ENCODE data around the gene KMT2C. TPM values are rescaled to one million over a fixed set of nuclear protein-coding genes. Genes with fewer than 3 reads are reported as not detected.

The KMT2C gene
- polyA plus RNA-seq, 1 donor from 2014 or later, result 29.8 TPM

GRCh38 chr7:152122540-152122939, 313.3 kb downstream of the KMT2C start:
- Histone ChIP-seq H3K9ac (ENCODE audit: low read length) (no peak overlapping the region), H2AFZ (ENCODE audit: low read depth, low read length) (no peak overlapping the region), H4K20me1 (ENCODE audit: insufficient read depth) (no peaks in the 10 kb centered on the region), H3F3A (ENCODE audit: insufficient read depth, low read length, poor library complexity, severe bottlenecking) (no peaks in the 10 kb centered on the region), H3K9me3 (ENCODE audit: low read length) (no peaks in the 10 kb centered on the region), H3K4me2 (ENCODE audit: low read length) (no peak overlapping the region), H3K79me2 (replicated peaks; ENCODE audit: insufficient read depth, low read length) (no peaks in the 10 kb centered on the region), H3K4me3 (ENCODE audit: low read length) (no peak overlapping the region), H3K36me3 (ENCODE audit: insufficient read depth, low read length) (peaks cover 29% of the 10 kb centered on the region), H3K27me3 (ENCODE audit: insufficient read depth, low read depth, low read length) (no peaks in the 10 kb centered on the region), H3K27ac (ENCODE audit: low read length) (no peak overlapping the region), H3K9me2 (ENCODE audit: insufficient read depth, low read length) (no peaks in the 10 kb centered on the region)
- TF ChIP-seq RAD21 (conservative IDR thresholded peaks at IDR 0.05) (no peak), CTCF (IDR thresholded peaks at IDR 0.05; ENCODE audit: poor library complexity, severe bottlenecking) (no peak), MXI1 (conservative IDR thresholded peaks at IDR 0.05; ENCODE audit: poor library complexity, severe bottlenecking) (no peak), EP300 (conservative IDR thresholded peaks at IDR 0.05; ENCODE audit: poor library complexity, severe bottlenecking) (no peak), EZH2 (IDR thresholded peaks at IDR 0.05; ENCODE audit: borderline replicate concordance, insufficient read depth, low read length, poor library complexity, severe bottlenecking) (no peak), TAF1 (IDR thresholded peaks at IDR 0.05; ENCODE audit: low read depth) (no peak), POLR2AphosphoS5 (IDR thresholded peaks at IDR 0.05) (no peak), SMC3 (conservative IDR thresholded peaks at IDR 0.05; ENCODE audit: poor library complexity) (no peak)
- TF ChIP-seq, protein P1, sequence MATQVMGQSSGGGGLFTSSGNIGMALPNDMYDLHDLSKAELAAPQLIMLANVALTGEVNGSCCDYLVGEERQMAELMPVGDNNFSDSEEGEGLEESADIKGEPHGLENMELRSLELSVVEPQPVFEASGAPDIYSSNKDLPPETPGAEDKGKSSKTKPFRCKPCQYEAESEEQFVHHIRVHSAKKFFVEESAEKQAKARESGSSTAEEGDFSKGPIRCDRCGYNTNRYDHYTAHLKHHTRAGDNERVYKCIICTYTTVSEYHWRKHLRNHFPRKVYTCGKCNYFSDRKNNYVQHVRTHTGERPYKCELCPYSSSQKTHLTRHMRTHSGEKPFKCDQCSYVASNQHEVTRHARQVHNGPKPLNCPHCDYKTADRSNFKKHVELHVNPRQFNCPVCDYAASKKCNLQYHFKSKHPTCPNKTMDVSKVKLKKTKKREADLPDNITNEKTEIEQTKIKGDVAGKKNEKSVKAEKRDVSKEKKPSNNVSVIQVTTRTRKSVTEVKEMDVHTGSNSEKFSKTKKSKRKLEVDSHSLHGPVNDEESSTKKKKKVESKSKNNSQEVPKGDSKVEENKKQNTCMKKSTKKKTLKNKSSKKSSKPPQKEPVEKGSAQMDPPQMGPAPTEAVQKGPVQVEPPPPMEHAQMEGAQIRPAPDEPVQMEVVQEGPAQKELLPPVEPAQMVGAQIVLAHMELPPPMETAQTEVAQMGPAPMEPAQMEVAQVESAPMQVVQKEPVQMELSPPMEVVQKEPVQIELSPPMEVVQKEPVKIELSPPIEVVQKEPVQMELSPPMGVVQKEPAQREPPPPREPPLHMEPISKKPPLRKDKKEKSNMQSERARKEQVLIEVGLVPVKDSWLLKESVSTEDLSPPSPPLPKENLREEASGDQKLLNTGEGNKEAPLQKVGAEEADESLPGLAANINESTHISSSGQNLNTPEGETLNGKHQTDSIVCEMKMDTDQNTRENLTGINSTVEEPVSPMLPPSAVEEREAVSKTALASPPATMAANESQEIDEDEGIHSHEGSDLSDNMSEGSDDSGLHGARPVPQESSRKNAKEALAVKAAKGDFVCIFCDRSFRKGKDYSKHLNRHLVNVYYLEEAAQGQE (IDR thresholded peaks at IDR 0.05; ENCODE audit: borderline replicate concordance), result no peak

GRCh38 chr7:152121432-152121831, 314.4 kb downstream of the KMT2C start:
- TF ChIP-seq SMC3 (conservative IDR thresholded peaks at IDR 0.05; ENCODE audit: poor library complexity) (no peak), EP300 (conservative IDR thresholded peaks at IDR 0.05; ENCODE audit: poor library complexity, severe bottlenecking) (no peak), CTCF (IDR thresholded peaks at IDR 0.05; ENCODE audit: poor library complexity, severe bottlenecking) (no peak), MXI1 (conservative IDR thresholded peaks at IDR 0.05; ENCODE audit: poor library complexity, severe bottlenecking) (no peak), TAF1 (IDR thresholded peaks at IDR 0.05; ENCODE audit: low read depth) (no peak), RAD21 (conservative IDR thresholded peaks at IDR 0.05) (no peak)
- TF ChIP-seq, protein P1 (IDR thresholded peaks at IDR 0.05; ENCODE audit: borderline replicate concordance), result no peak
- Histone ChIP-seq H3K27ac (ENCODE audit: low read length) (no peak overlapping the region), H3K9me2 (ENCODE audit: insufficient read depth, low read length) (no peaks in the 10 kb centered on the region), H3K36me3 (ENCODE audit: insufficient read depth, low read length) (peaks cover 29% of the 10 kb centered on the region), H4K20me1 (ENCODE audit: insufficient read depth) (no peaks in the 10 kb centered on the region), H3F3A (ENCODE audit: insufficient read depth, low read length, poor library complexity, severe bottlenecking) (no peaks in the 10 kb centered on the region), H3K4me3 (ENCODE audit: low read length) (no peak overlapping the region), H3K79me2 (replicated peaks; ENCODE audit: insufficient read depth, low read length) (no peaks in the 10 kb centered on the region), H3K27me3 (ENCODE audit: insufficient read depth, low read depth, low read length) (no peaks in the 10 kb centered on the region), H2AFZ (ENCODE audit: low read depth, low read length) (no peak overlapping the region), H3K9ac (ENCODE audit: low read length) (no peak overlapping the region), H3K4me2 (ENCODE audit: low read length) (no peak overlapping the region), H3K9me3 (ENCODE audit: low read length) (no peaks in the 10 kb centered on the region)
